Measurements from ENCODE around the gene PPARA. TPM values are rescaled to one million over a fixed set of nuclear protein-coding genes. Genes with fewer than 3 reads are reported as not detected.

Gene PPARA
- total and polyA plus RNA-seq, 11 donors = 21.1 to 96.4 (median 80.4) TPM

GRCh38 chr22:46280999-46281623 lies 130.8 kb downstream of the PPARA start:
- ATAC-seq (peak; percentile 58 to 84 (median 70)), DNase-seq (peak in 1 of 5 donors; percentile 72)
- Histone ChIP-seq H3K36me3 (peaks cover 4 to 99% (median 94%) of the 10 kb centered on the region in 9 donors), H3K27ac (peak overlapping the region in 9 of 12 donors; percentile 43 to 80 (median 58)), H3K4me3 (no peak overlapping the region), H3K9me3 (no peaks in the 10 kb centered on the region), H3K4me1 (peaks cover 0 to 23% (median 10%) of the 10 kb centered on the region in 12 donors), H3K27me3 (no peaks in the 10 kb centered on the region)
- WGBS, 4 donors = 60 to 73% (median 70%) methylated on average over 17 to 19 of the region's 19 CpGs
- TF ChIP-seq POLR2A (IDR thresholded peaks at IDR 0.05) = no peak
- no peak for TF ChIP-seq CTCF (IDR thresholded peaks at IDR 0.05)
- intact Hi-C loops (cut with DNase I) = no loop called here

GRCh38 chr22:46281866-46282678 lies 131.7 kb downstream of the PPARA start:
- TF ChIP-seq POLR2A (IDR thresholded peaks at IDR 0.05) (no peak), CTCF (IDR thresholded peaks at IDR 0.05) (no peak)
- no peak for DNase-seq
- intact Hi-C loops (cut with DNase I) = no loop called here
- H3K4me3 ChIP-seq = no peak overlapping the region
- H3K27ac ChIP-seq = peak overlapping the region in 1 of 12 donors; percentile 80
- no peaks in the 10 kb centered on the region for H3K27me3 ChIP-seq
- peaks cover 0 to 24% (median 10%) of the 10 kb centered on the region in 12 donors for H3K4me1 ChIP-seq
- peaks cover 4 to 99% (median 96%) of the 10 kb centered on the region in 9 donors for H3K36me3 ChIP-seq
- 95 to 97% (median 96%) methylated on average over 13 of the region's 13 CpGs for WGBS, 4 donors
- H3K9me3 ChIP-seq = no peaks in the 10 kb centered on the region
- ATAC-seq = no peak

GRCh38 chr22:46286006-46286405 lies 135.7 kb downstream of the PPARA start:
- WGBS, 4 donors = 95 to 97% (median 96%) methylated on average over 3 of the region's 3 CpGs
- DNase-seq = no peak

More at GRCh38 chr22:46286006-46286405, 135.7 kb downstream of the PPARA start:
- H3K27me3 ChIP-seq = no peaks in the 10 kb centered on the region
- ATAC-seq = no peak
- H3K4me3 ChIP-seq = no peak overlapping the region
- H3K36me3 ChIP-seq = peaks cover 4 to 72% (median 66%) of the 10 kb centered on the region in 9 donors
- no peak for TF ChIP-seq POLR2A (IDR thresholded peaks at IDR 0.05)
- no peak for TF ChIP-seq CTCF (IDR thresholded peaks at IDR 0.05)
- H3K4me1 ChIP-seq = peaks cover 0 to 43% (median 18%) of the 10 kb centered on the region in 12 donors
- intact Hi-C loops (cut with DNase I) = no loop called here
- no peak overlapping the region for H3K27ac ChIP-seq
- no peaks in the 10 kb centered on the region for H3K9me3 ChIP-seq
